ENCODE results near the gene LAMA2. TPM values are rescaled to one million over a fixed set of nuclear protein-coding genes. Genes with fewer than 3 reads are reported as not detected.

Gene LAMA2
- total and polyA plus RNA-seq, 2 of the 13 experiments (the other 11 are each of a cell fraction or from before 2014, with no cell fraction given): 0.11 to 0.28 TPM

GRCh38 chr6:129233458-129234134 lies 350.7 kb downstream of the LAMA2 start (continued):
- no peak for TF ChIP-seq BRF2 (CRISPR knock-in tag; IDR thresholded peaks at IDR 0.05)
- TF ChIP-seq KDM5B (CRISPR knock-in tag; IDR thresholded peaks at IDR 0.05; ENCODE audit: borderline replicate concordance): no peak
- no peak for TF ChIP-seq ZBTB10 (CRISPR knock-in tag; IDR thresholded peaks at IDR 0.05; ENCODE audit: borderline replicate concordance)
- TF ChIP-seq GMEB1 (CRISPR knock-in tag; IDR thresholded peaks at IDR 0.05; ENCODE audit: borderline replicate concordance): no peak
- no peak for TF ChIP-seq ARID3A (IDR thresholded peaks at IDR 0.05; ENCODE audit: low read depth, low read length)
- TF ChIP-seq PAF1 (CRISPR knock-in tag; IDR thresholded peaks at IDR 0.05): no peak
- no peak for TF ChIP-seq DMAP1 (CRISPR knock-in tag; IDR thresholded peaks at IDR 0.05)
- no peak for TF ChIP-seq ZBTB14 (CRISPR knock-in tag; IDR thresholded peaks at IDR 0.05)

Measured in HepG2 (cell line).